Brain pericyte (primary cell): ENCODE data around the gene FAAP20.

Experiments used
- DNase-seq: peaks from one replicate; pipeline ENCODE4 v3.0.0-alpha.2; 2012; ENCODE audit warnings: low read depth, low spot score

Gene FAAP20

GRCh38 chr1:2178875-2179274 is 15.7 kb downstream of the FAAP20 start:
- DNase-seq: no peak

DNA sequence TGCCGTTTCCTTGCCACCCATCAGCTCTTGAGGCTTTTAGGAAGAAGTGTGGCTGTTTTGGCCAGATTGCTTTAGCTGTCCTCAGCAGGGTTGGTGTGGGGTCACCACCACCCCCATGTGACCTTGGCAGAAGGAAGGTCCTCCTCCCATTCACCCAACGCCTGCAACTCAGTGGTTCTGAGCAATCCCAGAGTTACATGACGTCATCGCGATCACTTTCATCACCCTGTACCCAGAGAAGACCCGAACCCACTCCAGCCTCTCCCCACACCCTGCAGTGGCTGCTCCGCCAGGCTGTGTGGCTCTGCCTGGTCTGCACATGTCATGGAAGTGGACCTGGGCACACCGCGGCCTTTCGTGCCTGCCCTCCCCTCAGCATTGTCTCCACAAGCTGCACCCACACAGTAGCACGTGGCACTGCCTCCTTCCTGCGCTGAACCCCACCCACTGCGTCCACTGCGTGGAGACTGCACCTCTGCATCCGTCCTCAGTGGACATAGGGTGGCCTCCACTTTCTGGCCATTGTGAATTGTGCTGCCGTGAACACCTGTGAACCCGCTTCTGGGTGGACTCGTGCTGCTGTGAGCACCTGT is 16.5 kb downstream of the FAAP20 start:
- no peak for DNase-seq

DNA sequence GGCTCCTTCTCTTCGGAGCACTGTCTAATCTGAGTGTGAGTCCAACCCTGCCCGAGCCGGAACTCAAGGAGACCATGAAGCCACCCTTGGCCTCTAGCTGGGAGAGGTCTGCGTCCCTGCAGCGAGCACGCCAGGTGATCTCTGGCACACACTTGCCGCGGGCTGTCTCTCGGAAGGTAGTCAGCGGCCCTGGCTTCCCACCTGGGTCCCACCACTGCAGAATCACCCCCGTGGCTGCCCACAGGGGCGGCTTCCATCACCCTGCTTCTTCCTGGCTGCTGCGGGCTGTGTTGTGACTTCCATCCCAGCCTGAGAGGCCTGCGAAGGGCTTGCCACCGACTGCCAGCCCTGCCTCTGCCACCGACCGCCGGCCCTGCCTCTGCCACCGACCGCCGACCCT is 17.0 kb downstream of the FAAP20 start:
- no peak for DNase-seq

GRCh38 chr1:2176615-2177014 is 18.0 kb downstream of the FAAP20 start:
- no peak for DNase-seq

GRCh38 chr1:2175681-2176454 is 18.7 kb downstream of the FAAP20 start:
- no peak for DNase-seq

DNA sequence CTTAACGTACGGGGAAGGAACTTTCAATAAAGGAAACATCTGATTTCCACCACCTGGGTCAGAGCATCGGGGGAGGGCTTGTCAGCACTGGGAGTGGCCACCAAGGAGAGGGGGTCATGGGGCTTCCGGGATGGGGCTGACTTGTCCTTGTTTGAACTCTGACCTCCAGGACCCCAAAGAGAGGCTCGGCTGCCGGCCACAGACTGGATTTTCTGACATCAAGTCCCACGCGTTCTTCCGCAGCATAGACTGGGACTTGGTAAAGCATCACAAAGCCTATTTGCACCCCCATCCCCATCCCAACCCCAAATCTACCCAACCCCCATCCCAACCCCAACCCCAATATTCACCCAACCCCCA is 19.5 kb downstream of the FAAP20 start:
- DNase-seq: no peak

DNA sequence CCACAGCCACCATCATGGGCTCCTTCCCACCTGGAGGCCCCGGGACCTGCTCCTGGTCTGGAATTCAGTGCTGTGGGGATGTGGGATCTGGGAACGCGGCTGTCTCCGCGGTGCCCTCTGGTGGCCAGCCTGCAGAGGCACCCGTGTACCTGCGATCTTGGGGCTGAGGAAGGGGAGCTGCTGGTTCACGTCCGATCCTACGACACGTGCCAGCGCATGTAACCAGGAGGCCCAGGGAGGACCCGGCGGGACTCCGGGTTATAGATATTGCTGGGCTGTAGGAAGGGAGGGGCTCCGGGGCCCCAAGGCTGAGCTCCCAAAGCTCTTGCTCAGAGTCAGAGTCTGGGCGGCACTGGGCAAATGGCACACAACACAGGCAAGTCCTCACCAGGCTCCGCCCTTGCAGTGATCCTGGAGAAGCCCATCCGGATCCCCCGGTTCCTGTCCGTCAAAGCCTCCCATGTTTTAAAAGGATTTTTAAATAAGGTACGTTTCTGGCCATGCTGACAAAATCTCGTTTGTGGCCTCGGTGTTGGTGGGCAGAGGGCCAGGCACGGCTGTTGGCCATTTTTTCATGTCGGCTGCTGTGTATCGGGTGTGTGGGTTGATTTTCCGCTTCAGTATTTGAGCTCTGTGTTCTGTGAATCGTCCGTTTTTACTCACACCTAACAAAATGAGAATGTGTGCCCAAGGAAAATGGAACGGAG is 20.1 kb downstream of the FAAP20 start:
- no peak for DNase-seq

GRCh38 chr1:2173546-2174347 is 20.8 kb downstream of the FAAP20 start:
- no peak for DNase-seq

- no peak for DNase-seq
Observed at GRCh38 chr1:2172551-2173146, 21.9 kb downstream of the FAAP20 start.

GRCh38 chr1:2172012-2172411 is 22.6 kb downstream of the FAAP20 start:
- DNase-seq: no peak

DNA sequence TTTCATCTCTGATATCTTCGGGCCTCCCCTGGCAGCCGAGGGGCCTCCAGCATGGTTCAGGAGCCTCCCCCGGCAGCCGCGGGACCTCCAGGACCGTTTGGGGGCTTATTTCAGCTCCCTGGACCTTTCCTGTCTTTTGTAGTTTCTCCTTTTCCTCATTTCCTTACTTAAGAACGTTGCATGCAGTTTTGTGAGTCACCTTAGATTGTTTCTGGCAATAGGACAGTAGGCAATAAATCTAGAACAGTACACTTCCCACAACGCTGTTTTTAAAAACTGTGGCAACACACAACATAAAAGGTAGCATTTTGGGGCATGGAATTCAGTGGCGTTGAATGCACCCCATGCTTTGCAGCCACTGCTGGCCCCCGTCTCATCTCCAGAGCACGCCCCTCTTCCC is 24.4 kb downstream of the FAAP20 start:
- DNase-seq: no peak

DNA sequence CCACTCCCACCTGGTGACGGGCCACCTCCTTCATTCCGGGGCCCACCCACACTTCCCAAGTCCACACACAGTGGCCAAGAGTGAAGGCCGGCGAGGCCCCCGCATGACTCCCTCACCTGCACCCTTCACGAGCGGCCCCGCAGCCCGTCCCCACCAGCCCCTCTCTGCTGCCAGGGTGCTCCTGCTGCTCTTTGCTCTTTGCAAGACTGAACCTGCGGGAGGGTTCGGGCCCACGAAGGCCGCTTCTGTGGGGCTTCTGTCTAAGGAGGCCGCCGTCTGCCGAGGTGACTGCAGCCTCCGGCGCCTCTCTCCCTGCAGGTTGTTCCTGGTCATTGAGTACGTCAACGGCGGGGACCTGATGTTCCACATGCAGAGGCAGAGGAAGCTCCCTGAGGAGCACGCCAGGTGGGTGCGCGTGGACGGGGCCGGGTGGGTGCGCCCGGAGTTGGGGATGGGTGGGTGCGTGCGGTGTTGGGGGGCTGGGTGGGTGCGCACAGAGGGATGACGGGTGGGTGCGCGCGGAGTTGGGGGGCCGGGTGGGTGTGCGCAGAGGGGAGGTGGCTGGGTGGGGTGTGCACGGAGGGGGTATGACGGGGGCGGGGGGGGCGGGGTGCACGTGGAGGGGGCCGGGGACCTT is 25.3 kb downstream of the FAAP20 start:
- DNase-seq: no peak

GRCh38 chr1:2168535-2168934 is 26.0 kb downstream of the FAAP20 start:
- DNase-seq: no peak

DNA sequence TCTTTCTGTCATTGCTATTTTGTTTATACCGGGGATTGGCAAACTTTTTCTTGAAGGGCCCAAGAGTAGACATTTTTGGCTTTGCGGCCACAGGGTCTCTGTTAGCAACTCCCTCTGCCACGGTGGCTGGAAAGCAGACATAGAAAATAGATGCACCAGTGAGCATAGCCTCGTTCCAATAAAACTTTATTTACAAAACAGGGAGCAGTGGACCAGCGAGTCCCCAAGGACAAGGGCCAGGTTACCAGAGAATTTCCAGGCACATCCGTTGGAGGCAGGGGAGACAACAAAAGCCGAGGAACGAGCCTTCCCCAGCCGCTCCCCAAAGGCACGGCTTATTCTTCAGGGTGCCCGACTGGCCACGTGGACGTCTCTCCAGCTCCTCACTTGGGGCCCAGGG is 26.5 kb downstream of the FAAP20 start:
- no peak for DNase-seq

DNA sequence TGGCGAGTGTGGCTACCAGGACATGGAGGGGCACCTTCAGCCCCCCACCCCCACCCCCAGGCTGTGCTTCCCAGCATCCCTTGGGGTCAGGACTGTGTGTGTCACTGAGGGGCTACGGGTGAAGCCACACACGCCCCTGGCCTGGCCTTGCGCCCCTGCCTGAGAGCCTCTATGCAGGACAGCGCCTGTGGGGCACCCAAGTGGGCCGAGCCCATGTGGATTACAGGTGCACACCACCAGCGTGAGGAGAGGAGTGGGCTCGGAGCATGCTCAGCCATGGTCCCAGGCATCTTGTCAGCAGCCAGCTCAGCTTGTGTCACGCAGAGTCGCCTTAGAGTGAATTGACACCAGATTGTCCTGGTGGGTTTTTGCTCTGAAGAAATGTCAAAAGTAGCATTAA is 27.9 kb downstream of the FAAP20 start:
- no peak for DNase-seq

DNA sequence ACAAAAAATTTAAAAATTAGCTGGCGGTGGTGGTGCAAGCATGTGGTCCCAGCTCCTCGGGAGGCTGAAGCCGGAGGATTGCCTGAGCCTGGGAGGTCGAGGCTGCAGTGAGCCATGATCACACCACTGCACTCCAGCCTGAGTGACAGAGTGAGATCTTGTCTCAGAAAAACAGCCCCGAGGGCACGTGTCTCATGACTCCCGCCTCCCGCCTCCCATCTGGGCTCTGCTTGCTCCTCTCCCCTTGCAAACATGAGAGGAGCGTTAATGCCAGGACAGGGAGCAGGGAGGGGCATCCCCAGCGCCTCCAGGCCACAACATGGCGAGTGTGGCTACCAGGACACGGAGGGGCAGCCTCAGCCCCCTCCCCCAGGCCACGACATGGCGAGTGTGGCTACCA is 28.3 kb downstream of the FAAP20 start:
- no peak for DNase-seq

- DNase-seq: no peak
Observed at GRCh38 chr1:2165646-2166045, 28.9 kb downstream of the FAAP20 start.

GRCh38 chr1:2163205-2163604 is 31.4 kb downstream of the FAAP20 start:
- no peak for DNase-seq

- DNase-seq: no peak
Observed at GRCh38 chr1:2160451-2161300, 33.9 kb downstream of the FAAP20 start.

DNA sequence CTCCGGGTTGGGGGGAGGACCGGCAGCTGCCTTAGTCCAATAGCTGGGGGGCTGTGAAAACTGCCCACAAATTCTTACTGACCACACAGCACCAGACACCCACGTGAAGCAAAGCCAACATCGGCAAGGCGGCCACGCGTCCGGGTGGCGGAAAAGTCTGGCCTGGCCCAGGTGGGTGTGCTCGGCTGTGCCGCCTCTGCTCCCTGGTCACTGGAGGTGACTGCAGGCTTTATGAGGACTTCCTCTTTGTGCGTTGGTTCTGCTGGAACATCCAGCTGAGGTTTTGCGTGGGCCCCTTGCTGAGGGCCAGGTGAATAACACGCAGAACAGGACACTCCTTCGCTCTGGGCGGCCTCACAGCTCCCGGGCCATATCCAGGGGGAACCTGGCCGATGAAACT is 35.4 kb downstream of the FAAP20 start:
- no peak for DNase-seq
